Neural crest cell (in vitro differentiated cells): Measurements from ENCODE around the gene NPR2. TPM values are rescaled to one million over a fixed set of nuclear protein-coding genes. Genes with fewer than 3 reads are reported as not detected.
A peak's percentile ranks its signal among the peaks of the same experiment; 100 is the strongest.

Source experiments
- DNase-seq: peaks from one replicate; pipeline ENCODE4 v3.0.0; 2021; ENCODE audit warnings: low read depth, mixed read lengths, low spot score
- H3K27ac Mint-ChIP-seq: one replicate; pipeline ENCODE4 v1.8.0; 2021; ENCODE audit warnings: mild to moderate bottlenecking, mixed read lengths; ENCODE audit not compliant: unreplicated experiment
- H3K27me3 Mint-ChIP-seq: 2 replicates; pipeline ENCODE4 v1.8.0; 2021; ENCODE audit warnings: low read depth, mild to moderate bottlenecking, mixed read lengths
- H3K36me3 Mint-ChIP-seq: 2 replicates; pipeline ENCODE4 v1.8.0; 2021; ENCODE audit warnings: low read depth, mild to moderate bottlenecking, mixed read lengths
- H3K4me1 Mint-ChIP-seq: 2 replicates; pipeline ENCODE4 v1.8.0; 2021; ENCODE audit warnings: mixed read lengths
- H3K4me3 Mint-ChIP-seq: one replicate; pipeline ENCODE4 v1.8.0; 2021; ENCODE audit warnings: mild to moderate bottlenecking, mixed read lengths
- H3K9me3 Mint-ChIP-seq: 2 replicates; pipeline ENCODE4 v1.8.0; 2021; ENCODE audit warnings: mixed read lengths
- CTCF ChIP-seq: fragments of 200-600 bp; sonication (generic); conservative IDR thresholded peaks from 2 replicates; pipeline ENCODE4 v1.5.0; 2021; ENCODE audit warnings: antibody characterized with exemption, mild to moderate bottlenecking
- total RNA-seq: library from RNA; stranded (reverse); gene quantifications from 2 replicates; pipeline ENCODE4 v1.2.1, GENCODE V29; 2021

The NPR2 gene
- total RNA-seq, 1 donor from 2014 or later = 26.9 TPM

- H3K36me3 Mint-ChIP-seq = no peaks in the 10 kb centered on the region
- peak overlapping the region; percentile 91 for H3K4me3 Mint-ChIP-seq
- H3K4me1 Mint-ChIP-seq = peaks cover 25% of the 10 kb centered on the region
- H3K27me3 Mint-ChIP-seq = no peaks in the 10 kb centered on the region
- no peak for TF ChIP-seq CTCF
- H3K27ac Mint-ChIP-seq = no peak overlapping the region
- DNase-seq = no peak
- no peaks in the 10 kb centered on the region for H3K9me3 Mint-ChIP-seq
Observed at GRCh38 chr9:35818341-35818740, 26.9 kb downstream of the NPR2 start.

GRCh38 chr9:35820076-35820475, 28.7 kb downstream of the NPR2 start:
- TF ChIP-seq CTCF = no peak
- Mint-ChIP-seq H3K9me3 (no peaks in the 10 kb centered on the region), H3K27me3 (no peaks in the 10 kb centered on the region), H3K36me3 (no peaks in the 10 kb centered on the region), H3K4me3 (peak overlapping the region; percentile 4), H3K27ac (no peak overlapping the region), H3K4me1 (peaks cover 13% of the 10 kb centered on the region)
- no peak for DNase-seq

- DNase-seq = no peak
- H3K4me3 Mint-ChIP-seq = no peak overlapping the region
- no peak overlapping the region for H3K27ac Mint-ChIP-seq
- H3K9me3 Mint-ChIP-seq = no peaks in the 10 kb centered on the region
- TF ChIP-seq CTCF = no peak
- H3K27me3 Mint-ChIP-seq = no peaks in the 10 kb centered on the region
- H3K4me1 Mint-ChIP-seq = peaks cover 5% of the 10 kb centered on the region
- H3K36me3 Mint-ChIP-seq = no peaks in the 10 kb centered on the region
Observed at GRCh38 chr9:35822926-35823325, 31.5 kb downstream of the NPR2 start.

GRCh38 chr9:35826071-35826701, 34.8 kb downstream of the NPR2 start:
- Mint-ChIP-seq H3K27ac (no peak overlapping the region), H3K4me1 (peaks cover 32% of the 10 kb centered on the region), H3K9me3 (no peaks in the 10 kb centered on the region), H3K4me3 (peak overlapping the region; percentile 80), H3K27me3 (no peaks in the 10 kb centered on the region), H3K36me3 (no peaks in the 10 kb centered on the region)
- peak; percentile 67 for TF ChIP-seq CTCF
- DNase-seq = no peak

GRCh38 chr9:35827486-35827885, 36.1 kb downstream of the NPR2 start:
- no peak for TF ChIP-seq CTCF
- Mint-ChIP-seq H3K9me3 (no peaks in the 10 kb centered on the region), H3K27ac (no peak overlapping the region), H3K27me3 (no peaks in the 10 kb centered on the region), H3K4me3 (peak overlapping the region; percentile 1), H3K36me3 (no peaks in the 10 kb centered on the region), H3K4me1 (peaks cover 44% of the 10 kb centered on the region)
- DNase-seq = no peak
